ENCODE measurements around the gene DAB2.

DNA sequence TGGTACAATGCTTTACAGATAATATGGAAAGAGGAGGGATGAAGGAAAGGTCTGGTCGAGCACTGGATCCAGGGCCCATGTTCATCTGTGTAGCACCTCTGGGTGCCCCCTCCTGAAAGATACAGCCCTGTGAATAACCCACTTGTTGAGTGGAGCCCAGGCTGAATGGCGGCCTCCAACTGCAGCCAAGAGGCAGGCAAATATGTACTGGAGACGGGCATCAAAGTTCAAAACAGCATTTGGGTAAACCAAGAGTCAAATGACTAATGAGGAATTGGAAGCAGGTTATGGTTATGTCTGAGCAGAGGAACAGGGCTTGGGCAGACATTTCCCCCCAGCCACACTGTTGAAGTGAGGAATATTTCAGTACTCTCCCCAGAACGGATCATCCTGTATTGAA, 61.6 kb downstream of the DAB2 start:
- TF ChIP-seq EZH2phosphoT487 (IDR thresholded peaks at IDR 0.05; ENCODE audit: insufficient read depth, low read depth) (no peak), EZH2 (IDR thresholded peaks at IDR 0.05; ENCODE audit: insufficient read depth, poor library complexity, severe bottlenecking) (no peak)
